Upper lobe of right lung (tissue), 1 donor: ENCODE measurements around the gene KCNAB3. TPM values are rescaled to one million over a fixed set of nuclear protein-coding genes. Genes with fewer than 3 reads are reported as not detected.

ENCODE experiments used
- ATAC-seq: fragments of 200-7000 bp; cut with Tn5 transposase; one replicate; pipeline ENCODE4 v1.9.1; 2020; ENCODE audit warnings: mild to moderate bottlenecking, moderate library complexity
- DNase-seq: peaks from one replicate; pipeline ENCODE4 v3.0.0-alpha.2; 2020
- H3K27ac ChIP-seq: fragments of 200-600 bp; one replicate; pipeline ENCODE4 v1.8.0; 2022
- H3K27me3 ChIP-seq: fragments of 200-600 bp; one replicate; pipeline ENCODE4 v1.8.0; 2022; ENCODE audit warnings: mild to moderate bottlenecking
- H3K36me3 ChIP-seq: fragments of 200-600 bp; one replicate; pipeline ENCODE4 v1.8.0; 2022
- H3K4me1 ChIP-seq: fragments of 200-600 bp; one replicate; pipeline ENCODE4 v1.8.0; 2022
- H3K4me3 ChIP-seq: fragments of 200-600 bp; one replicate; pipeline ENCODE4 v1.8.0; 2022; ENCODE audit warnings: mild to moderate bottlenecking
- H3K9me3 ChIP-seq: fragments of 200-600 bp; one replicate; pipeline ENCODE4 v1.8.0; 2022
- CTCF ChIP-seq: fragments of 200-600 bp; IDR thresholded peaks from one replicate; pipeline ENCODE4 v1.8.0; 2022; ENCODE audit warnings: antibody characterized with exemption
- intact Hi-C: fragments of 100-400 bp; cut with DNase I; formaldehyde crosslinking; loops from one replicate; pipeline ENCODE4 v1.11.0; 2022
- total RNA-seq: library from RNA; stranded (reverse); fragmentation: NEBNext Ultra II Directional; extraction: Animal tissue kit (Norgen Biotek cat#: 25700); gene quantifications from one replicate; pipeline ENCODE4 v1.2.1, GENCODE V29; 2021
- donor health status: DM: no; HTN: yes; CAD: no; lungs with severe emphysema.

KCNAB3 gene
- total RNA-seq, 1 donor from 2014 or later, result 5.9 TPM

- Histone ChIP-seq H3K4me1 (peaks cover 53% of the 10 kb centered on the region), H3K27ac (peak overlapping the region; percentile 63), H3K27me3 (no peaks in the 10 kb centered on the region), H3K36me3 (peaks cover 10% of the 10 kb centered on the region), H3K4me3 (peak overlapping the region; percentile 40), H3K9me3 (no peaks in the 10 kb centered on the region)
- no peak for TF ChIP-seq CTCF
- intact Hi-C loops, result no loop called here
- no peak for DNase-seq
- no peak for ATAC-seq
These were observed 45.8 kb downstream of the KCNAB3 start for GRCh38 chr17:7883781-7884386.

GRCh38 chr17:7882629-7883028 is 47.0 kb downstream of the KCNAB3 start:
- peaks cover 42% of the 10 kb centered on the region for H3K4me1 ChIP-seq
- no peak overlapping the region for H3K4me3 ChIP-seq

GRCh38 chr17:7882068-7882467 is 47.6 kb downstream of the KCNAB3 start:
- H3K27ac ChIP-seq, result no peak overlapping the region
- H3K9me3 ChIP-seq, result no peaks in the 10 kb centered on the region
- peaks cover 10% of the 10 kb centered on the region for H3K36me3 ChIP-seq
- H3K4me1 ChIP-seq, result peaks cover 39% of the 10 kb centered on the region
- DNase-seq, result no peak
- TF ChIP-seq CTCF, result no peak
- intact Hi-C loops, result no loop called here
- ATAC-seq, result no peak
- no peak overlapping the region for H3K4me3 ChIP-seq
- no peaks in the 10 kb centered on the region for H3K27me3 ChIP-seq

More at GRCh38 chr17:7882629-7883028, 47.0 kb downstream of the KCNAB3 start:
- no peaks in the 10 kb centered on the region for H3K27me3 ChIP-seq
- H3K9me3 ChIP-seq, result no peaks in the 10 kb centered on the region
- ATAC-seq (no peak), DNase-seq (no peak)
- H3K27ac ChIP-seq, result peak overlapping the region; percentile 30
- intact Hi-C loops, result no loop called here
- no peak for TF ChIP-seq CTCF
- peaks cover 10% of the 10 kb centered on the region for H3K36me3 ChIP-seq

GRCh38 chr17:7881276-7882054 is 48.2 kb downstream of the KCNAB3 start:
- H3K9me3 ChIP-seq, result no peaks in the 10 kb centered on the region

More at GRCh38 chr17:7881276-7882054, 48.2 kb downstream of the KCNAB3 start:
- Histone ChIP-seq H3K4me1 (peaks cover 33% of the 10 kb centered on the region), H3K4me3 (no peak overlapping the region), H3K27me3 (no peaks in the 10 kb centered on the region), H3K36me3 (peaks cover 10% of the 10 kb centered on the region), H3K27ac (no peak overlapping the region)
- no peak for DNase-seq
- TF ChIP-seq CTCF, result no peak
- intact Hi-C loops, result no loop called here
- ATAC-seq, result no peak
